Measurements from ENCODE around the gene LMO1.

Gene LMO1

DNA sequence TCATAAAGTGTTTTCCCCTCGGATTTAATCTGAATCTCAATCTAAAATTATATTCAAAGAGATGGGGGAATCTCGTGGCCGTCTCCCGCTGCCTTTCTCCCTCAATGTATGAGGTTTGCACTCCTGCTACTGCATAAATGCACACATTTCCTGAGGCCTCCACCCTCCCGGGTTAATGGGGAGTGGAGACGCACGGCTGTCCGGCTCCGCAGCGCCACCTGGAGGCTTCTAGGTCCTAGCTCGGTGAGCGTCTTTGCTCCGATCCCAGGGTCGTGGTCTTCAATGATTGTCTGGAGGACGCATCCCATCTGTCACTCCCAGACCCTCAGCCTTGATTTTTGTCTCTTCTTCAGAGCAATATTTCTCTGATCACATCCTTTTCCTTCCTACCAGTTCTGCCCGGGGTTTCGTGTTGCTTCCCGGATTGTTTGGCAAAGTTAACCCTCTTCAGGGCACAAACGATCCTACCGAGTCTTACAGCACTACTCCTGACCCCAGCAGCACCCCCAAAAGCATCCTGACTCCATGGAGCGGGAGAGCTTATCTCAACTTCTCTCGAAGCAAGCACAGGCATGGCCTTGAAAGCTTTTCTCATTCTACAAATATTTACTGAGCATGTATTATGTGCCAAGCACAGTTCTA lies at the start of gene LMO1:
Gene LMO1, minus strand, starts transcription at position 110 of the 642 bp plus-strand sequence. CDS start 516 bp downstream, outside the sequence.
- DNase-seq (ENCODE audit: low read depth in 4 of 4, low spot score in 1 of 4), result peak; percentile 48 to 67 (median 66)

DNA sequence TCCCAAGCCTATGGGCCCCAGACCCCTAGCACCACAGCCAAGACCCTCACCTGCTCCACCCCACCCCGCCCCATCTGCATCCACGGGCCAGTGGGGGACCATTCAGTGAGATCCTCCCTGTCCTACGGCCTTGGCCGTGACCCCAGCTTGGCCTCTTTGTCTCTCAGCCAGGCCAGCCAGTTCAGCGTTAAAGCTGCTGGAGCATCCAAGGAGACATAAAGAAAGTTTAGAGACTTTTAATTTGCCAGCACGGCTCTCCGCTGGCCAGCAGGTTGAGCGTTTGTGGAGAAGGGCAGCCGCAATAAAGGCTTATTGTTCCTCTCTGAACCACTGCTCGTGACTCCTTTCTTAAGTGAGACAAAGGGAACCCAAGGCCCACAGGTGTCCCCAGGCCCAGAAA lies 49.3 kb upstream of the LMO1 start:
- no peak for DNase-seq (ENCODE audit: low read depth in 4 of 4, low spot score in 1 of 4)

DNA sequence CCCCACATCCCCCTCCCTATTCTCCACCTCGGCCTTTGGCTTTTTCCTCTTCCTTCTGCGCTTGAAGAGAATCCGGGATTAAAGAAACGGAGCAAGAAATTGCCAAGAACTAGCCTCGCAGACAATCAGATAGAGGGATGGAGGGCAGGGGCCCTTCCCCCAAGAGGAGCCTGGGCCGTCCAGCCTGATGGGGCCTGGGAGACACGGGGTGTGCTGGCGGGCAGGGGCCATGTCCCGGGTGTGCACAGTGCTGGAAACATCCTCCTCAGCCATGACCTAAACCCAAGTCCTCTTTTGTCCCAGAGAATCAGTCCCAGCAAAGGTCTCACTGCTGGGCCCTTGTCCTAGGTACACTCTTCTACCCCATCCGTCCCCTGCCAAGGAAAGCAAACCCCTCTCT lies 47.7 kb upstream of the LMO1 start:
- DNase-seq (ENCODE audit: low read depth in 4 of 4, low spot score in 1 of 4), result no peak

DNA sequence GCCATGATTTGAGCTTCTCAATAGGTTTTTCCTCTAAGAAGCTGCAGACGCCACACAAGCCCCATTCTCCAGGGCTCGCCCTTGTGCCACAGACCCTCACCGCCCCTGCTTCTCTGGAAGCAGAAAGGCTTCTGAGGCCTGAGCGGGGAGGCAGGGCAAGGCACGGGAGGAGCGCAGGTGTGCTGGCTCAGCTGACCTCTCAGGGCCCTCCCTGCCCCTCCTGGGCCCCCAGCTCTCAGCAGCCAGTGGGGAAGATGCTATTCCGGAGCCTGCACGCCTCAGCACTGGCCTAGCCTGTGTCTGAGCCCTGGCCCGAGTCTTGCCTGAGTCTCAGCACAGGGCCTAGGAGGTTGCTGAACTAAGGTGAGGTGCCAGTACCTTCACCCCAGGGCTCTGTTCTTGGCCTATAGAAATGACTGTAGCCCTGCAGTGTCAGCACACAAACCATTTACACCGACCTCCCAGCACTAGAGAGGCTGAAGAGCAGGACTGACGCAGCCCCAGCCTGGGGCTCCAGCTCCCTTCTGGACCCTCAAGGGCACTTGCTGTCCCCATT lies 47.1 kb upstream of the LMO1 start:
- DNase-seq (ENCODE audit: low read depth in 4 of 4, low spot score in 1 of 4), result no peak

DNA sequence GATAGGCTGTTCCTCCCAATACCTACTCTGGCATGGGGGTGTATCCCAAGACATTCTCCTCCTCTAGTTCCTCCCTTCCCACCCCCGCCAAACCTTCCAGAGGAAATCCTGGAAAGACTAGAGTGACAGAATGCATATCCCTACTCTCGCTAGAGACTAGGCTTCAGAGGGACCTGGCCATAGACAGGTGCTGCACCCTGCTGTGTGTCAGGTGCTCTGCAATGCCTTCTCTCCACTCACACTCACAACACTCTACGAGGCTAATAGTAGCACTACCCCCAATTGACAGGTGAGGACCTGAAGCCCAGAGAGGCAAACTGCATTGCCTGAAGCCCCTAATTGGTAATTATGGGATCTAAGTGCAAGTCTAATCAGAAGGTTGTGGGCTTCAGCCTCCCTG lies 46.2 kb upstream of the LMO1 start:
- no peak for DNase-seq (ENCODE audit: low read depth in 4 of 4, low spot score in 1 of 4)

DNA sequence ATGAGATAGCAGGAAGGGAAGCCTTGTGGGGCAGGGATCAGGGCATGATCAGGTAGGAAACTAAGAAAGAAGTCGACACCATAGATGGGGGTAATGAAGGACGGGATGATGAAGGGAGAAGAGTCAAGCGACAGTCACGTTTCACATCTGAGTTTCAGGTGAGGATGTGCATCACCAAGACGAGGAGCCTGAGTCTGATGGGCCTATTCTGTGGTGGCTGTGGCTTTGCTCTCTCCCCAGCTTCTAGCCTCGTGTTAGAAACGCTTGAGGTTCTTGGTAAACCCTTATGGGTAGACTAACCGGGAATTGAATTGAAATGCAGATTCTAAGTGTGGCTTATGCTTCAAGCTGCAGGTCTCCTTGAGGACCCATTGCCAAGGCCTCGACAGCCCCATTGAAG lies 45.6 kb upstream of the LMO1 start:
- DNase-seq (ENCODE audit: low read depth in 4 of 4, low spot score in 1 of 4), result no peak

DNA sequence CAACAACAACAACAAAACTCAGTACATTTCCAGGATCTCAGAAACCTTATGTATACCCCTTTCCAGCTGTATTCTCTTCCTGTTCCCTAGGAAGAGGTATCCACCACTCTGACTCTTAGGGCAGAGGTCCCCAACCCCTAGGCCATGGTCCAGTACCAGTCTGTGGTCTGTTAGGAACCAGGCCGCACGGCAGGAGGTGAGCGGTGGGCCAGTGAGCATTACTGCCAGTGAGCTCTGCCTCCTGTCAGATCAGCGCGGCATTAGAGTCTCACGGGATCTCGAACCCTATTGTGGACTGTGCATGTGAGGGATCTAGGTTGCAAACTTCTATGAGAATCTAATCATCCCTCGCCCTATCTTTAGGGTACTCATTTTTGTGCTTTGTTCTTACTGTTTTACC lies 43.9 kb upstream of the LMO1 start:
- DNase-seq (ENCODE audit: low read depth in 4 of 4, low spot score in 1 of 4), result no peak

DNA sequence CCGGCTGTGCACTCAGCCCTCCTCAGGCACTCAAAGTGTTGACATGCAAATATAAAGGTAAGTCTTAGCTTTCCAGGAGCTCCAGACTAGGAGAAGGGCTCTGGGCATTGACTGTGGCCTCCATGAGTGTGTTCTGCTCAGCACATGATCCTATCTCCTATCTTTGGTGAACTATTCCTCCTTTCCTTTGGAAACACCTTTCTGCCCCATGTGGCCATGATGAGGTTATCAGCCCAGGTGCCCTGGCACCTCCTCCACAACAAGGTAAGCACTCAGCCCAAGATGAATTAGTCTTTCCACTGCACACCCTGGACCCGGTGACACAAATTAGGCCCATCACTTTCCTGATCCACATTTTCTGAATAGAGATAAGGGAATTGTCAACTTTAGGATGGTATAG lies 37.9 kb upstream of the LMO1 start:
- DNase-seq (ENCODE audit: low read depth in 4 of 4, low spot score in 1 of 4), result no peak

DNA sequence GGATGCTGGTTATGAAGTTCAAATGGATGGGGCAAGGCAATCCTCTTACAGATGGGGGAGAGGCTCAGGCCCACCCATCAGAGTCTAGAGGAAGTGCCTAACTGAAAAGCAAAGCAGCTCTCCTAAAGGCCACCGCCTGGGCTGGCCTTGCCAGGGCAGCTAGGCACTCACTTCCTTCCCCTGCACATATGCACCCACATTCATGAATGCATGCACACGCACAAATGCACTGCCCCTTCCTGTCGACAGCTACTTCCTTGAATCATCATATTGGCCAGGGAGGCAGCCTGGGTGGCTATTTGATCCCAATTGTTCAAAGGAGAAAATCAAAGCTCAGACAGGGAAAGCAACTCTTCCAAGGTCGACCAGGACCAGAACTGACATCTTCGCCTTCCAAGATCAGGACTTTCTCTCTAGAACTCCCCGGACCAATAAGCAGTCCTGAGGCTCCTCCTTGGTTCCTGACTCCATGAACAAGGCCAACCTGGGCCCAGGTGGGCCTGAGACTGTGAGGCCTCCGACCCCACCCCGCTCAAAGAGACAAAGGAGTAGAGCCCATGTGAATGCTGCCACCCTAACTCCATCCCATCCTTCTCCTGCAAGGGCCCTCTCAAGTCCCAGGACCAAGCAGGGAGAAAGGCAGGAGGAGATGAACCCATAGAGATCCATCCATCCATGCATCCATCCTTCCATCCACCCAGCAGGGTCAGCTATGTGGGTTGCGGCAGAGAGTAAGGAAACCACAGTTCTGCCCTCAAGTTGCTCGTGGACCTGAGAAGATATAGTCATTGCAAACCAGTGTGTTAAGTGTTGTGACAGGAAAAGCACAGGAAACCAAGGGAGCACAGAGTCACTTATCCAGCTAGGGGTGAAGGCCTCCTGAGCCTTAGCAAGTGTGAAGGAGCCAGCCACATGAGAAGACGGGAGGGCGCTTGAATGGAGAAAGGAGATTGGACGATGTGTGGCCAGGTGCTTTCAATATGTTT lies 35.4 kb upstream of the LMO1 start:
- no peak for DNase-seq (ENCODE audit: low read depth in 4 of 4, low spot score in 1 of 4)

DNA sequence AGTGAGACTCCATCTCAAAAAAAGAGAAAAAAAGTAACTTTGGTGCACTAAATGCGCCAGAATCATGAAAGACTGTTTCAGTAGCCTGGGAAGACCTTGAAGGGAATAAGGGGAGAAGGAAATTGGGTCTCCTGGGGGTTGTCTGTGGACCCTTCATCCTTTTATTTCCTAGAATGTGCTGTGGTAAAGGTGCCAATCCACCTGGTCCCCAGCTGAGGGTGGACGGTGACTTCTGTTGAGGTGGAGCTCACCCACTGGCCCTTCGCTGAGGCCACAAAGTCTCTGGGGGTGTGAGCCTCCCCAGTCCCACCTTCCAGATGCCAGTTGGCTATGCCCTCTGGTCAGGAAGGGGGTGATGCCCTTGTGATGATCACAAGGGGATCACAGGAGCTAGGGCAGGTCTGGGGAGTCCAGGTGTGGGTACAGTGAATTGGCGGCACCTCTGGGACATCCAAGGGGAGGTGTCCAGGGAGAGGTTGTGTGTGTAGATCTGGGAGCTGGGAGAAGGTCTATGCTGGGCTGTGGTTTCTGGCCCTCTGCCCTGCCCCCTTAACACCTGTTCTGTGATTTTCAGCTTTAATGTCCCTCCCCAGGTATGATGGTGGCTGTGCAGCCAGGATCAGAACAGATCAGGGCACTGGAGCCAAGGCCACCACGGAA lies 34.2 kb upstream of the LMO1 start:
- DNase-seq (ENCODE audit: low read depth in 4 of 4, low spot score in 1 of 4), result no peak

DNA sequence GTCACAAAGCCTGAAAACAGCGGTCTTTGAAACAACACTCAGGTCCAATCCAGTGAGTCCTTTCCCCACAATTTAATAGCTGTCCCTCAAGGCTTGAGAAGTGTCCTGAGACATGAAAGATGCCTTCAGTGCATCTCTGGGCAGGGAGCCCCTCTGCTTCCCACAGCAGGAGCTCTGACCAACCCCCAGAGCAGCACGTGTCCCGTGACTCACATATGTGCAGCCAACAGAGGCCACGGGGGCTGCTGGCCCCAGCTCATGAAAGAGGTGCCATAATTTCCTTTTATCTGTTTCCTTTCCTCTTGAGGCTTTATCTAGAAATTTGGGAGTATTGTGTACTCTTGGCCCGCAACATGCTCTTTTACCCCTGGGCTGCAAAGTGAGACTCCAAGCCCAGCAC lies 33.2 kb upstream of the LMO1 start:
- DNase-seq (ENCODE audit: low read depth in 4 of 4, low spot score in 1 of 4), result no peak

DNA sequence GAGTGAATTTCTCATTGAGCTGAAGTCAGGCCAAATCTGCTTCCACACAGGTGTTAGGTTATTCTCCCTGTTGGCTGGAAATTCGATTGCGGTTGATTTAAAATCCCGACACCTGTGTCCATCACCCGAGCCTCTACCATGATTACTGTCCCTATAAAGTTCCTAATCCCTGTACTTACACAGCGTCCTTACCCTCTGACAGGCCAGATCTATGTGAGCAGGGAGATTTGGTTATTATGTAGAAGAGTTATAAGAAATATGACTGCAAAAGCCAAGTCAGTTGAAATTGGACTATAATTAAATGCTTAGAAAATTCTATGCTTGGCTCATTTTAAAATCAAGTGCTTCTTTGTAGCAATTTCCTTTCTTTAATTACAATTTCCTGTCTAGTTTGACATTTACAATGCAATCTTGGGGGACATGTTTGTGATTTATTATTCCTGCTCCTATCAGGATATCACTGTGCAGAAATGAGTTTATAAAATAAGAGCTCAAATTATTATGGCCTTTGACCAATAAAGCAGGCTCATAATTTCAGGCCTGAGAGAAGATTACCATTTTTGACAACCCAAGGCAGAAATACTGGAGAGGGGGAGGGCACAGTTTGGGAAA lies 32.5 kb upstream of the LMO1 start:
- no peak for DNase-seq (ENCODE audit: low read depth in 4 of 4, low spot score in 1 of 4)

DNA sequence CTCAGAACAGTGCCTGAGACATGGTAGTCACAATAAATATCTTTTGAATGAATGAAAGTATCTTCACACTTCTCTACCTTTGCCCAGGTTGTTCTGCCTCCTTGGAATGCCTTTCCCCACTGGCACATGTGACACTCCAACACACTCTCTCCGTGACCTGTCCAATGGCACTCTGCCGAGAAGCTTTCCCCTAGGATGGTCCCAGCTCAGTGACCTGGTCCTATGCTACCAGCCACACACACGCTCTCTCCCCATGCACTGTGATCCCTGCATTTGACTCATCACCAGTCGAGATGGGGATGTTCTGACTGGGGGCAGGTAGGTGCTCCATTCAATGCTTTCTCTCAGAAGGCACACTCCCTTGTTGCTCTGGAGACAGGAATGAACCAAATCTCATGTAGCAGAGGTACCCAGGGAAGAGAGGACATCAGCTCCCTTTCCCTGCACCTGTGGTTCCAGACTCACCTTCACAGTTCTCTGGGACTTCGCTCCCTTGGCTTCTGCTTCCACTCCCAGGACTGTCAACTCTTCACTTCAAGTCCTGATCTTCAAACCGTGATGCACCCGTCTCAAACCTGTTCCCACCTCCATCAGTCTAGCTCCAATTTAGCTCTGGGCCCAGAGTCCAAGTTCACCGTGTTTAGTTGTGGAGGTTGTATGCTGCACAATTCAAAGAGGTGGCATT lies 30.7 kb upstream of the LMO1 start:
- DNase-seq (ENCODE audit: low read depth in 4 of 4, low spot score in 1 of 4), result no peak

DNA sequence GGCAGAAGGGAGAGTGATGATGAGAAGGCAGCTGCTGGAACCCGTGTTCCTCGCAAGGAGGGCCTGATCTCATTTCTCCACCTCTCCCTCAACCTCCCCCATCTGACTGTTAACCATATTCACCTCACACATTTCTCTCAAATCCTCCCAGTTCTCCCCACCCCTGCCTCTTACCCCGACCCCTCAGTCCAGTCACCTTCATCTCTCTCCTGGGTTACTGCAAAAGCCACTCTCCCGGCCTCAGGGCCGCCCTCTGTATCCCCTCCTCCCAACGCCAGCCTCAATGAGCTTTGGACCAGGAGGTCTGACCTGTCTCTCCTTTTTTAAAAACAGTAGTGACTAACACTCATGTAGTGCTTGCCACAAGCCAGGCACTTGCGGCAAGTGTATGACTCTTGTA lies 29.5 kb upstream of the LMO1 start:
- no peak for DNase-seq (ENCODE audit: low read depth in 4 of 4, low spot score in 1 of 4)

DNA sequence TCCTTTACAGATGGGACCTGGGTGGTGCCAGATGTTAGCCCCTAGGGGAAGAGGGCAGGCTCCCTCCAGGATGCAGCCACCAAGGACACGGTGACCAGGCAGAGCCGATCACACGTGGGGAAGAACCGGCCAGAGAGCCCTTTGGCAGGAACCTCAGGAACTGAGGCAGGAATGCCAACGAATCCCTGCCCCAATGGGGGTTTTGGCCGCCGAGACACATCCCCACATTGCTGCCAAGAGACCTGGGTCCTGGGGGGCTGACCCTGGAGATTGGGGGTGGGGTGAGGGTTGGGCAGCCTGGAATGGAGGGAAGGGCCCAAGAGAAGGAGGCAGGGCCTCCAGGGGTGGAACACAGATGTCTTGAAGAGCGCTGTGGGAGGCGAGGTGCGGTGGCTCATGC lies 28.7 kb upstream of the LMO1 start:
- DNase-seq (ENCODE audit: low read depth in 4 of 4, low spot score in 1 of 4), result no peak

DNA sequence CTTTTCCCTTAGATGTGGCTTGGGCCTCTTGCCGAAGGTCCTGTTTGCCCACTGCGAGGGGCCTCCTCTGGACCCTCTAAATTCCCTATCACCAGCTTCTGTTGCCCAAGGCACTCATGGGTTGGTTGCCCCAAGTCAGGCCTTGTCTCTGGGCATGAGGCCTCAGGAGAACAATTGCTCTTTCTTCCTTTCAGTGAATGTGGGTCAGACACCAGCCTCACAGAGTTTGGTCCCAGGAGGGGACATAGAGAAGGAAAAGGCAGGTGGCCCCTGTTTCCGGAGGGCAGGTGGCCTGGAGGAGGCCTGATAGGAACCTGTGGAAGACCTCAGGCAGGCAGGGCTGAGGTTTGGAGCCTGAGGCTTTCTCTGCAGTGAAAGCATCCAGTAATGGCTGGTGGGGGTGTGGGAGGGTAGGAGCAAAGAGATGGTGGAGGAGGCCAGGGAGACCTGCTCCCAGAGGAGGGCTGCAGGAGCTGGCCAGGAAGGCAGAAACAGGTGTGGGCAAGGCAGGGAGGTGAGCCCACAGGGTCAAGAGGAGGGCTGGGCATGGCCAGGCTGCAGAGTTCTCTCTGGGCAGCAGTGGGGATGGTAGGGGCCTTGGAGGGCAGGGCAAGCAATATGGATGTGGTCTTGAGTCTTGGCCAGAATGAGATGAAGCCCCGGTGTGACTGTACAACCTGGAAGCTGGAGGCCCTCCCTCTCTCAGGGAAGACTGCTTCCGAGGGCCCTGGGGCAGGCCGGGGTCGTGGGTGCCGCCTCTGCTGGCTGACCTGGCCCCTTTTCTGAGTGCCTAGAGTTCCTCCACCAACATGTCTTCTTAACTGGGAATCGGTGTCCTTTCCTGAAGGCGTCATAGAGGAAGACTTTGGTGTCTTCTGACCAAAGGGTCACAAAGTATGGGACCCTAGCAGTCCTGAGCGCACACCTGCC lies 28.0 kb upstream of the LMO1 start:
- no peak for DNase-seq (ENCODE audit: low read depth in 4 of 4, low spot score in 1 of 4)

DNA sequence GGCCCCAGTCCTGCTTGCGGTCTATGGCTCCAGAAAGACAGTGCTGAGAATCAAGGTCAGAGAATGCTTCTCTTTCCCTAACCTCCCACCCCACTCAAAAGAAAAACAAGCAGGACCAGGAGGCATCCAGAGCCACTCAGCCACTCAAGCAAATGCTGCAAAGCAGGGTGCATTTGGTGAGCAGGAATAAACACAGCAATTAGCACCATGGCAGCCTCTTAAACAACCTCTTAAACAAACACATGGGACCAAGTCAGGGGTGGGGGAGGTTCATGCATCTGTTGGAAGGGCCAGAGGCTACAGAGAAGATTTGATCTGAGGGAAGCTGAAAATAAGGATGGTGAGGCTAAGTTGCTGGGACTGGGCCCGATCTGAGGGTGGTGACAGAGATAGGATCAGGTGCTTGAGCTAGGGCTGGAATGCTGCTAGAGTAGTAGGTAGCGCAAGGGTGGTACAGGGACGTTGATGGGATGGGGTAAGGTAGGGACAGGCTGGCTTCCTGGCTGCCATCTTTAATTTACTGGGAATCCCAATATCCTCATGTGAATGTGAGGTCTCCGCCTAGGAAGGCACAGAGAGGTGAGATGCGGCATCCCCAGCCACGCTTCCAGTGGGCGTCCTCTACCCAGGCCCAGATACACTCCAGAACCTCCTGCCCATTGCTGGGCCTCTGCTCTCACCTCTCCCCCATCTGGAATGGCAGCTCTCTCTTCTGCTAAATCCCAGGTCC lies 26.6 kb upstream of the LMO1 start:
- no peak for DNase-seq (ENCODE audit: low read depth in 4 of 4, low spot score in 1 of 4)

DNA sequence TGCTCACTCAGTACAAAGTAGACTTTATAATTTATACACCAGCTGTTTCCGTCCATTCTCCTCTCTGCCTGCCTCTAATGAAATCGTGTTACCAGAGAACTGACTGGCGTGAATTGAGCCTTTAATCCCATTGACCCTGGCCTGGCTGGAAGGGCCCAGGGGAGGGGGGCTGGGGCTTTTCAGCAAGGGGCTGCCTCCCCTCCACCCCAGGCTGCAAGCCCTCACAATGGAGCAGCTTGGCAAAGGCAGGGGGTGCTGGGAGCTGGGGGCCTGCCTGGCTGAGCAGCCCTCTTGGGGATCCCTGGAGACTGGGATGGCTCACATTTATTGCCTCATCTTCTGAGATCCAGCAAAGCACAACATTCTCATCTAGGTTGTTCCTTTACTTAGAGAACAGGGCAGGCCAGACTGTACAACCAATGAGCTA lies 25.8 kb upstream of the LMO1 start:
- no peak for DNase-seq (ENCODE audit: low read depth in 4 of 4, low spot score in 1 of 4)

Data from stimulated activated CD4-positive, alpha-beta T cell treated with anti-CD3 and anti-CD28 coated beads, Interleukin-1b, Interleukin-23, amount 100 ng/mL, for 24 hours (primary cell).